Glutamatergic neuron (in vitro differentiated cells): ENCODE results near the gene NBEA. TPM values are rescaled to one million over a fixed set of nuclear protein-coding genes. Genes with fewer than 3 reads are reported as not detected.

ENCODE experiments used
- DNase-seq: peaks from one replicate; pipeline ENCODE4 v3.0.0; 2022
- H3K27ac Mint-ChIP-seq: one replicate; pipeline ENCODE4 v1.8.0; 2020; ENCODE audit warnings: mild to moderate bottlenecking, mixed read lengths, inconsistent platforms; ENCODE audit not compliant: unreplicated experiment
- H3K27me3 Mint-ChIP-seq: one replicate; pipeline ENCODE4 v1.8.0; 2020; ENCODE audit warnings: mild to moderate bottlenecking, moderate library complexity, mixed read lengths, inconsistent platforms; ENCODE audit not compliant: unreplicated experiment
- H3K36me3 Mint-ChIP-seq: one replicate; pipeline ENCODE4 v1.8.0; 2020; ENCODE audit warnings: mild to moderate bottlenecking, mixed read lengths, inconsistent platforms; ENCODE audit not compliant: unreplicated experiment
- H3K4me1 Mint-ChIP-seq: one replicate; pipeline ENCODE4 v1.8.0; 2020; ENCODE audit warnings: mild to moderate bottlenecking, low read depth, mixed read lengths, inconsistent platforms; ENCODE audit not compliant: unreplicated experiment
- H3K4me3 Mint-ChIP-seq: one replicate; pipeline ENCODE4 v1.8.0; 2020; ENCODE audit warnings: mild to moderate bottlenecking, mixed read lengths, inconsistent platforms; ENCODE audit not compliant: unreplicated experiment
- H3K9me3 Mint-ChIP-seq: one replicate; pipeline ENCODE4 v1.8.0; 2020; ENCODE audit warnings: mild to moderate bottlenecking, moderate library complexity, mixed read lengths, inconsistent platforms; ENCODE audit not compliant: unreplicated experiment
- total RNA-seq: library from RNA; stranded (reverse); fragmentation: NEBNext Ultra II Directional; extraction: Animal tissue kit (Norgen Biotek cat#: 25700); gene quantifications from one replicate; pipeline ENCODE4 v1.2.1, GENCODE V29; 2021; ENCODE audit not compliant: unreplicated experiment
- TF ChIP-seq, protein P1 (sequence below): fragments of 200-600 bp; sonication (generic); IDR thresholded peaks from one replicate; pipeline ENCODE4 v1.5.0; 2021; ENCODE audit not compliant: partially characterized antibody, unreplicated experiment

NBEA gene
- total RNA-seq, 1 donor from 2014 or later, result 48.3 TPM

DNA sequence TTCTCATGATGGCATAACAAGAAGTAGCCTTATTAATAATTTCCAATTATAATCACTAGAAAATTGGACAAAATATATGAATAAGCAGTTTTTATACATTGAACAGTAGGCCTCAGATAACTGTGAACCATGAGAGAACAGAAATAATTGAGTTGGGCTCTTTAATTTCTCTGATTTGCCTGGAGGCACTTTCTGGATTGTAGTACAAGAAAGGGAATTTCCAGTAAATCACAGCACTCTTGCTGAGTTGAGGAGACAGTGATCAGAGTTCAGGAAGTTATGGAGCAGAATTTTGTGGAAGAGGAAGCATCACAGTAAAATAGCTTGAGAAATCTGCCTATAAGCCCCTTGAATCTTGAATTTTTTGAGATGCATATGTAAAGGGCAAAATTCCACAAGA is 318.2 kb downstream of the NBEA start:
- H3K27ac Mint-ChIP-seq, result no peak overlapping the region
- peaks cover 18% of the 10 kb centered on the region for H3K36me3 Mint-ChIP-seq
- no peak for DNase-seq
- H3K27me3 Mint-ChIP-seq, result no peaks in the 10 kb centered on the region
- no peak overlapping the region for H3K4me3 Mint-ChIP-seq
- H3K4me1 Mint-ChIP-seq, result peaks cover 7% of the 10 kb centered on the region
- H3K9me3 Mint-ChIP-seq, result no peaks in the 10 kb centered on the region
- TF ChIP-seq, protein P1, sequence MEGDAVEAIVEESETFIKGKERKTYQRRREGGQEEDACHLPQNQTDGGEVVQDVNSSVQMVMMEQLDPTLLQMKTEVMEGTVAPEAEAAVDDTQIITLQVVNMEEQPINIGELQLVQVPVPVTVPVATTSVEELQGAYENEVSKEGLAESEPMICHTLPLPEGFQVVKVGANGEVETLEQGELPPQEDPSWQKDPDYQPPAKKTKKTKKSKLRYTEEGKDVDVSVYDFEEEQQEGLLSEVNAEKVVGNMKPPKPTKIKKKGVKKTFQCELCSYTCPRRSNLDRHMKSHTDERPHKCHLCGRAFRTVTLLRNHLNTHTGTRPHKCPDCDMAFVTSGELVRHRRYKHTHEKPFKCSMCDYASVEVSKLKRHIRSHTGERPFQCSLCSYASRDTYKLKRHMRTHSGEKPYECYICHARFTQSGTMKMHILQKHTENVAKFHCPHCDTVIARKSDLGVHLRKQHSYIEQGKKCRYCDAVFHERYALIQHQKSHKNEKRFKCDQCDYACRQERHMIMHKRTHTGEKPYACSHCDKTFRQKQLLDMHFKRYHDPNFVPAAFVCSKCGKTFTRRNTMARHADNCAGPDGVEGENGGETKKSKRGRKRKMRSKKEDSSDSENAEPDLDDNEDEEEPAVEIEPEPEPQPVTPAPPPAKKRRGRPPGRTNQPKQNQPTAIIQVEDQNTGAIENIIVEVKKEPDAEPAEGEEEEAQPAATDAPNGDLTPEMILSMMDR, result no peak

GRCh38 chr13:35266412-35266811 is 324.3 kb downstream of the NBEA start:
- peaks cover 2% of the 10 kb centered on the region for H3K9me3 Mint-ChIP-seq
- H3K27ac Mint-ChIP-seq, result no peak overlapping the region
- H3K4me1 Mint-ChIP-seq, result peaks cover 3% of the 10 kb centered on the region
- H3K4me3 Mint-ChIP-seq, result no peak overlapping the region
- no peak for DNase-seq
- peaks cover 30% of the 10 kb centered on the region for H3K36me3 Mint-ChIP-seq
- no peaks in the 10 kb centered on the region for H3K27me3 Mint-ChIP-seq
- TF ChIP-seq, protein P1, result no peak

DNA sequence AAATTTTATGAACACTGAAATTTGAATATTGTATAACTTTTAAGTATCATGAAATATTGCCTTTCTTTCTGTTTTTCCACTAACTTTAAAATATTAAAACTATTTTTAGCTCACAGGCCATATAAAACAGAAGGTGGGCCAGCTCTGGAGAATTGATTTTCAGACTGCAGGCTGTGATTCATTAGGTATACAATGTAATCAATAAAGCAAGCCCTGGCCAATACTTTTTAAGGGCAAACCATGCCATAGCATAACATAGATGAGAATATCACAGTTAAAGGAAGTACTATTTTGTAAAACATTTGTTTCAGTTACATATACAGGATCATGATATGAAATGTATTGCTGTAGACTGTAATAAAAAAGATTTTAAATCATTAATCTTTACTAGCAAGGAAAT is 336.8 kb downstream of the NBEA start:
- Mint-ChIP-seq H3K9me3 (peaks cover 2% of the 10 kb centered on the region), H3K4me1 (peaks cover 1% of the 10 kb centered on the region), H3K27ac (no peak overlapping the region), H3K36me3 (peaks cover 9% of the 10 kb centered on the region), H3K4me3 (no peak overlapping the region), H3K27me3 (peaks cover 3% of the 10 kb centered on the region)
- TF ChIP-seq, protein P1, result no peak
- DNase-seq, result no peak

DNA sequence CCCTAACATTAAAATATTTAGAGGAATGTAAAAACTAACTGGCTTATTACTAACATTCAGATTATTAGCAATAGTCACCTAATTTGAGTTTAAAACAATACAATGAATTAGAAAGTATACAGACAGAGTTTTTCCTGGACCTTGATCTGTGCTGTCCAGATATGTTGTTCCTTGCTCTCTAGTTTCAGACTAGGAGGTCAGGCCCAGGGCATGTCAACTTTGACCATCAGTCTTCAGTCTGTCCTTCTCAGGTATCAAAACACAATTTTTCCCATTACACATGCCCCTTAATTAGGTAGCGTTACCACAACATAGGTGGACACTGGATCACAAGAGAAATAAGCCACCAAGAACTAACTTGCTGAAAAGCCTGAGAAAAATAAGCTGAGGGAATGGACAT is 337.4 kb downstream of the NBEA start:
- Mint-ChIP-seq H3K9me3 (peaks cover 1% of the 10 kb centered on the region), H3K36me3 (peaks cover 4% of the 10 kb centered on the region), H3K27me3 (no peaks in the 10 kb centered on the region), H3K4me1 (peaks cover 1% of the 10 kb centered on the region), H3K27ac (peak overlapping the region; percentile 17), H3K4me3 (no peak overlapping the region)
- no peak for DNase-seq
- TF ChIP-seq, protein P1, result no peak

DNA sequence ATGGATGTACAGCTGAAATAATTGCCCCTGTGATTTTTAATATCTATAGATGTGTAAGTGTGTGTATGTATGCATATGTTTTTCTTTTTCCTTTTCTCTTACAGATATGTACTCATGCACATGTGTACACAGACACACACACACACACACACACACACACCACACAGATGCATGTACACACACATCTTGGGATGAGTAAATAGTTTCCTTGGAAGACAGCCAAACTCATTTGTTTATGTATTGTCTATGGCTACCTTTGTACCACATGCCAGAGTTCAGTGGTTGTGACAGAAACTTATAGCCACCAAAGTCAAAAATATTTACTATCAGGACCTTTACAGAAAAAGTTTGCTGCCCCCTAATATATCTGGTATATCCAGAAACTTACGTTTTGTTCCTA is 341.8 kb downstream of the NBEA start:
- H3K27ac Mint-ChIP-seq, result no peak overlapping the region
- H3K4me1 Mint-ChIP-seq, result peaks cover 10% of the 10 kb centered on the region
- no peaks in the 10 kb centered on the region for H3K27me3 Mint-ChIP-seq
- no peak for DNase-seq
- no peaks in the 10 kb centered on the region for H3K9me3 Mint-ChIP-seq
- H3K4me3 Mint-ChIP-seq, result no peak overlapping the region
- TF ChIP-seq, protein P1, result no peak
- no peaks in the 10 kb centered on the region for H3K36me3 Mint-ChIP-seq
